ENCODE results near the gene CEP170B. TPM values are rescaled to one million over a fixed set of nuclear protein-coding genes. Genes with fewer than 3 reads are reported as not detected.

The CEP170B gene
- total and polyA plus RNA-seq, 2 of the 8 experiments (the other 6 are each of a cell fraction or from before 2014, with no cell fraction given), result 9.1 to 33.8 TPM

GRCh38 chr14:104855532-104856090, 9.5 kb upstream of the CEP170B start:
- Histone ChIP-seq H3K79me1 (ENCODE audit: low read depth, low read length) (peaks cover 3% of the 10 kb centered on the region; the same call in 1 of the 2 replicates), H2BK5ac (ENCODE audit: low read depth, low read length) (no peak overlapping the region), H2BK15ac (ENCODE audit: low read length) (no peak overlapping the region), H3K79me2 (ENCODE audit: control insufficient read depth in 1 of 2, insufficient read depth in 2 of 2, low read length in 2 of 2) (peaks cover 0 to 10% of the 10 kb centered on the region in 2 experiments; a peak in 1 of 4 replicates), H4K91ac (replicated peaks; ENCODE audit: insufficient read length, low read length) (no peak overlapping the region), H3K9me3 (ENCODE audit: insufficient read depth in 2 of 2, low read depth in 1 of 2, low read length in 1 of 2) (0 out of 4 replicates have a peak, but pooled peaks cover 0 to 4% of the 10 kb centered on the region in 2 experiments), H3K18ac (ENCODE audit: extremely low read depth, low read length) (no peak overlapping the region), H2BK12ac (ENCODE audit: low read depth, low read length) (no peak overlapping the region), H3K4me2 (ENCODE audit: insufficient read depth in 1 of 2, low read depth in 2 of 2, low read length in 2 of 2) (no peak overlapping the region), H2AK5ac (ENCODE audit: low read depth, low read length) (no peak overlapping the region), H3K23ac (ENCODE audit: insufficient read length) (no peak overlapping the region), H3K27ac (ENCODE audit: low read depth, low read length) (no peak overlapping the region), H2AFZ (ENCODE audit: low read length) (no peak overlapping the region), H3K23me2 (ENCODE audit: low read depth, low read length) (peaks cover 21% of the 10 kb centered on the region; the same call in 1 of the 2 replicates), H3K4me3 (ENCODE audit: extremely low read depth in 1 of 4, insufficient read depth in 2 of 4, low read depth in 3 of 4, low read length in 4 of 4) (no peak overlapping the region), H4K20me1 (replicated peaks in 1 of 2; ENCODE audit: control insufficient read depth in 1 of 2, insufficient read depth in 2 of 2, low read length in 2 of 2) (peaks cover 3 to 9% of the 10 kb centered on the region in 2 experiments), H3K27me3 (replicated peaks in 1 of 4; ENCODE audit: control insufficient read depth in 3 of 4, extremely low read depth in 1 of 4, insufficient read depth in 3 of 4, low read length in 3 of 4) (peaks cover 0 to 2% (median 0%) of the 10 kb centered on the region in 4 experiments; a peak in 3 of 7 replicates), H4K8ac (ENCODE audit: extremely low read depth, insufficient read depth, low read length) (no peak overlapping the region), H3K4ac (replicated peaks; ENCODE audit: insufficient read length, low read depth, low read length) (no peak overlapping the region), H2BK20ac (ENCODE audit: low read length) (no peak overlapping the region), H3K14ac (ENCODE audit: insufficient read length) (no peak overlapping the region), H2BK120ac (replicated peaks; ENCODE audit: low read depth, low read length) (no peak overlapping the region), H3K4me1 (replicated peaks in 1 of 4; ENCODE audit: control insufficient read depth in 3 of 4, insufficient read depth in 4 of 4, low read length in 3 of 4) (peaks cover 0 to 15% (median 5%) of the 10 kb centered on the region in 4 experiments; a peak in 3 of 7 replicates), H3K9ac (replicated peaks in 1 of 4; ENCODE audit: extremely low read depth in 1 of 4, low read depth in 3 of 4, low read length in 3 of 4) (no peak overlapping the region), H4K5ac (ENCODE audit: insufficient read length, low read depth, low read length) (no peak overlapping the region), H3K36me3 (ENCODE audit: control insufficient read depth in 2 of 4, insufficient read depth in 4 of 4, low read length in 3 of 4) (no peaks in the 10 kb centered on the region), H3K56ac (replicated peaks; ENCODE audit: insufficient read length, low read depth, low read length) (no peak overlapping the region)
- no peak for FAIRE-seq
- ChIA-PET POLR2A (ENCODE audit: partially characterized antibody) (interaction anchor here (0.9 to 2.0 kb wide), 13 partner anchors 8 to 55 kb away, joined by 3 to 17 read pairs (median 5); partner anchors contain the start of genes CEP170B and ZBTB42), CTCF (ENCODE audit: partially characterized antibody) (interaction anchor here (0.6 to 1.7 kb wide), 3 partner anchors 9 to 40 kb away, joined by 4 to 5 read pairs (median 5); no protein-coding TSS in a partner anchor)
- no peak for DNase-seq (ENCODE audit: low read depth in 1 of 2, low spot score in 2 of 2)
- 84 to 100% methylated on average over 2 to 11 of the region's 12 CpGs for WGBS, 2 experiments (ENCODE audit: extremely low coverage in 1 of 2, insufficient coverage in 1 of 2, insufficient read length in 1 of 2, insufficient replicate concordance in 2 of 2, low coverage in 1 of 2, low lambda C conversion rate in 2 of 2, missing lambda C conversion rate in 1 of 2)
- TF ChIP-seq NRF1 (IDR thresholded peaks at IDR 0.05; ENCODE audit: low read depth, low read length) (no peak), HDAC6 (IDR thresholded peaks at IDR 0.05; ENCODE audit: low read depth, low read length) (no peak), TAF1 (IDR thresholded peaks at IDR 0.05; ENCODE audit: low read depth, low read length) (no peak), HDAC2 (IDR thresholded peaks at IDR 0.05; ENCODE audit: borderline replicate concordance in 1 of 2, low read depth in 2 of 2, low read length in 2 of 2) (no peak), SUZ12 (IDR thresholded peaks at IDR 0.05; ENCODE audit: low read length) (no peak), RAD21 (IDR thresholded peaks at IDR 0.05 in 1 of 2, conservative IDR thresholded peaks at IDR 0.05 in 1 of 2; ENCODE audit: low read depth in 2 of 2, low read length in 2 of 2) (no peak), CBX8 (IDR thresholded peaks at IDR 0.05; ENCODE audit: borderline replicate concordance, low read depth, low read length) (no peak), SP4 (IDR thresholded peaks at IDR 0.05; ENCODE audit: low read length) (no peak), KDM1A (IDR thresholded peaks at IDR 0.05; ENCODE audit: borderline replicate concordance, low read length) (no peak), EP300 (IDR thresholded peaks at IDR 0.05; ENCODE audit: borderline replicate concordance in 1 of 2, low read depth in 2 of 2, low read length in 2 of 2) (no peak), NANOG (IDR thresholded peaks at IDR 0.05; ENCODE audit: insufficient read depth, low read depth, low read length, poor library complexity, severe bottlenecking) (no peak)

Data from H1 (cell line).